Mucosa of descending colon (tissue), 3 donors: ENCODE results near the gene LDLRAP1. TPM values are rescaled to one million over a fixed set of nuclear protein-coding genes. Genes with fewer than 3 reads are reported as not detected.

Source experiments
- ATAC-seq: fragments of 200-7000 bp; cut with Tn5 transposase; one replicate; pipeline ENCODE4 v1.9.1; 2020; ENCODE audit warnings: mild to moderate bottlenecking, moderate library complexity
- DNase-seq, 3 donors: peaks; one replicate each; pipeline ENCODE4 v3.0.0-alpha.2; 2020
- H3K36me3 ChIP-seq: fragments of 200-600 bp; one replicate; pipeline ENCODE4 v1.8.0; 2021; ENCODE audit warnings: low read depth, mild to moderate bottlenecking
- H3K4me1 ChIP-seq: fragments of 200-600 bp; one replicate; pipeline ENCODE4 v1.8.0; 2021; ENCODE audit warnings: low read depth, mild to moderate bottlenecking
- H3K4me3 ChIP-seq: fragments of 200-600 bp; one replicate; pipeline ENCODE4 v1.8.0; 2021; ENCODE audit warnings: mild to moderate bottlenecking
- H3K9me3 ChIP-seq: fragments of 200-600 bp; one replicate; pipeline ENCODE4 v1.8.0; 2021; ENCODE audit warnings: mild to moderate bottlenecking
- CTCF ChIP-seq: fragments of 200-600 bp; IDR thresholded peaks from one replicate; pipeline ENCODE4 v1.8.0; 2022; ENCODE audit warnings: antibody characterized with exemption, mild to moderate bottlenecking
- intact Hi-C, 2 donors: fragments of 100-400 bp; cut with DNase I in 1 of 2; cut with micrococcal nuclease in 1 of 2; formaldehyde crosslinking; loops; one replicate each; pipeline versions ENCODE4 v1.11.0 to v1.11.1; 2022; cut with DNase I, micrococcal nuclease
- total RNA-seq, 3 donors: library from RNA; stranded (reverse); fragmentation: NEBNext Ultra II Directional in 2 of 3; extraction: Animal tissue kit (Norgen Biotek cat#: 25700) in 2 of 3; gene quantifications; one replicate each; pipeline versions ENCODE4 v1.2.1 to v1.2.4, GENCODE V29; 2021 to 2023
- donor health status: DM: no; HTN: no; CAD: no; lungs with moderate emphysema.
- donor health status: DM: no; HTN: no; CAD: no.
- donor health status: DM: no; HTN: yes; CAD: no.

Gene LDLRAP1
- total RNA-seq, 3 donors from 2014 or later: 31.0 to 43.5 (median 37.0) TPM

- TF ChIP-seq CTCF: no peak
- Histone ChIP-seq H3K4me1 (peaks cover 12% of the 10 kb centered on the region), H3K4me3 (no peak overlapping the region), H3K9me3 (no peaks in the 10 kb centered on the region), H3K36me3 (no peaks in the 10 kb centered on the region)
- DNase-seq (peak in 1 of 3 donors; percentile 31), ATAC-seq (no peak)
- intact Hi-C loops: no loop called here
These were observed 23.4 kb downstream of the LDLRAP1 start for GRCh38 chr1:25566730-25567341.

GRCh38 chr1:25567710-25568089 lies 24.3 kb downstream of the LDLRAP1 start:
- Histone ChIP-seq H3K4me1 (peaks cover 4% of the 10 kb centered on the region), H3K9me3 (no peaks in the 10 kb centered on the region), H3K4me3 (no peak overlapping the region), H3K36me3 (no peaks in the 10 kb centered on the region)
- no peak for TF ChIP-seq CTCF
- ATAC-seq (no peak), DNase-seq (peak in 1 of 3 donors; percentile 33)
- intact Hi-C loops: no loop called here

GRCh38 chr1:25568090-25568833 lies 24.9 kb downstream of the LDLRAP1 start:
- intact Hi-C loops: no loop called here
- ATAC-seq (no peak), DNase-seq (no peak)
- Histone ChIP-seq H3K36me3 (no peaks in the 10 kb centered on the region), H3K4me1 (peaks cover 3% of the 10 kb centered on the region), H3K4me3 (no peak overlapping the region), H3K9me3 (no peaks in the 10 kb centered on the region)
- no peak for TF ChIP-seq CTCF

- no peak for ATAC-seq
These were observed 25.6 kb downstream of the LDLRAP1 start for GRCh38 chr1:25568834-25569596.

More at GRCh38 chr1:25568834-25569596, 25.6 kb downstream of the LDLRAP1 start:
- intact Hi-C loops: no loop called here
- DNase-seq: no peak
- Histone ChIP-seq H3K36me3 (no peaks in the 10 kb centered on the region), H3K9me3 (no peaks in the 10 kb centered on the region), H3K4me1 (peaks cover 5% of the 10 kb centered on the region), H3K4me3 (no peak overlapping the region)
- TF ChIP-seq CTCF: no peak
